Measurements from ENCODE around the gene DPEP1.

DNA sequence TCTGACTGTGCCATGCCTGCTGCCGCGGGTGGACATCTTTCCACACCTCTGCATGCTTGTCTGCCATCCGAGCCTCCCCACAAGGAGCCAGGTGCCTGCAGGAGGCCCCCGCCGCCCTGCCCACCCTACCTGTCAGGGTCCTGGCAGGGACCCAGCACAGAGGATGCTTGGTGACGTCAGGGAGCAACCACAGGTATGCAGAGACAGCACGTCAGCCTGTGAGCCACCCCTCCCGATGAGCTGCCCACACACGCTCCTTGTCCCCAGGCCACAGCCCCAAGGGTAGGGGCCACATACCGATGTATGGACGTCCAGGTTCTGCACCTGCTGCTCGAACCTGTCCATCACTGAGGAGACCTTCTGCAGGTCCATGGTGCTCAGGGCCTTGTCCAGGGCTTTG lies 33.5 kb downstream of the DPEP1 start:
- TF ChIP-seq, protein P1, sequence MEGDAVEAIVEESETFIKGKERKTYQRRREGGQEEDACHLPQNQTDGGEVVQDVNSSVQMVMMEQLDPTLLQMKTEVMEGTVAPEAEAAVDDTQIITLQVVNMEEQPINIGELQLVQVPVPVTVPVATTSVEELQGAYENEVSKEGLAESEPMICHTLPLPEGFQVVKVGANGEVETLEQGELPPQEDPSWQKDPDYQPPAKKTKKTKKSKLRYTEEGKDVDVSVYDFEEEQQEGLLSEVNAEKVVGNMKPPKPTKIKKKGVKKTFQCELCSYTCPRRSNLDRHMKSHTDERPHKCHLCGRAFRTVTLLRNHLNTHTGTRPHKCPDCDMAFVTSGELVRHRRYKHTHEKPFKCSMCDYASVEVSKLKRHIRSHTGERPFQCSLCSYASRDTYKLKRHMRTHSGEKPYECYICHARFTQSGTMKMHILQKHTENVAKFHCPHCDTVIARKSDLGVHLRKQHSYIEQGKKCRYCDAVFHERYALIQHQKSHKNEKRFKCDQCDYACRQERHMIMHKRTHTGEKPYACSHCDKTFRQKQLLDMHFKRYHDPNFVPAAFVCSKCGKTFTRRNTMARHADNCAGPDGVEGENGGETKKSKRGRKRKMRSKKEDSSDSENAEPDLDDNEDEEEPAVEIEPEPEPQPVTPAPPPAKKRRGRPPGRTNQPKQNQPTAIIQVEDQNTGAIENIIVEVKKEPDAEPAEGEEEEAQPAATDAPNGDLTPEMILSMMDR (IDR thresholded peaks at IDR 0.05), result no peak
- no peak for TF ChIP-seq EZH2 (IDR thresholded peaks at IDR 0.05; ENCODE audit: borderline replicate concordance, insufficient read depth, low read depth, low read length, poor library complexity, severe bottlenecking)
